HG03460 (cell line): ENCODE measurements around the gene PAPSS2.
A peak's percentile ranks its signal among the peaks of the same experiment; 100 is the strongest.
"Not testable (repeated sequence)": the region's sequence is repeated elsewhere in the genome, so short reads cannot be mapped to it uniquely, and the experiment has no call there.

Source experiments
- ATAC-seq: cut with Tn5 transposase; IDR thresholded peaks from one replicate; pipeline ENCODE4 v1.9.1; 2021; ENCODE audit not compliant: unreplicated experiment

Gene PAPSS2

GRCh38 chr10:87659571-87660483 is at the start of gene PAPSS2:
PAPSS2 (plus strand) TSS chr10:87659878; CDS start chr10:87659982, 104 bp downstream.
- no peak for ATAC-seq

GRCh38 chr10:87611341-87611740 is 48.3 kb upstream of the PAPSS2 start:
- ATAC-seq: not testable (repeated sequence)

- no peak for ATAC-seq
Measured at GRCh38 chr10:87612115-87612514, 47.6 kb upstream of the PAPSS2 start.

- no peak for ATAC-seq
Measured at GRCh38 chr10:87613751-87614150, 45.9 kb upstream of the PAPSS2 start.

- no peak for ATAC-seq
Measured at GRCh38 chr10:87615856-87616255, 43.8 kb upstream of the PAPSS2 start.

GRCh38 chr10:87617503-87617902 is 42.2 kb upstream of the PAPSS2 start:
- no peak for ATAC-seq

- ATAC-seq: no peak
Measured at GRCh38 chr10:87618566-87619423, 40.9 kb upstream of the PAPSS2 start.

GRCh38 chr10:87619705-87620104 is 40.0 kb upstream of the PAPSS2 start:
- no peak for ATAC-seq

- ATAC-seq: not testable (repeated sequence)
Measured at GRCh38 chr10:87621440-87621839, 38.2 kb upstream of the PAPSS2 start.

GRCh38 chr10:87622314-87623004 is 37.2 kb upstream of the PAPSS2 start:
- no peak for ATAC-seq

GRCh38 chr10:87623191-87623590 is 36.5 kb upstream of the PAPSS2 start:
- no peak for ATAC-seq

- no peak for ATAC-seq
Measured at GRCh38 chr10:87625661-87626060, 34.0 kb upstream of the PAPSS2 start.

GRCh38 chr10:87626422-87626892 is 33.2 kb upstream of the PAPSS2 start:
- ATAC-seq: no peak

- ATAC-seq: no peak
Measured at GRCh38 chr10:87630171-87630570, 29.5 kb upstream of the PAPSS2 start.

- no peak for ATAC-seq
Measured at GRCh38 chr10:87632454-87632853, 27.2 kb upstream of the PAPSS2 start.

GRCh38 chr10:87634311-87634710 is 25.4 kb upstream of the PAPSS2 start:
- ATAC-seq: no peak

GRCh38 chr10:87635498-87636312 is 24.0 kb upstream of the PAPSS2 start:
- ATAC-seq: peak; percentile 87

- no peak for ATAC-seq
Measured at GRCh38 chr10:87636313-87636915, 23.3 kb upstream of the PAPSS2 start.

GRCh38 chr10:87639493-87639892 is 20.2 kb upstream of the PAPSS2 start:
- ATAC-seq: no peak

GRCh38 chr10:87640043-87640442 is 19.6 kb upstream of the PAPSS2 start:
- no peak for ATAC-seq
